Measurements from ENCODE around the gene GADL1.

The GADL1 gene

GRCh38 chr3:30827080-30827479 is 67.4 kb downstream of the GADL1 start:
- intact Hi-C loops (cut with DNase I): no loop called here
- no peak for DNase-seq

- intact Hi-C loops (cut with DNase I): no loop called here
- DNase-seq: no peak
These were observed 67.9 kb downstream of the GADL1 start for GRCh38 chr3:30826531-30826942.

GRCh38 chr3:30819067-30819798 is 75.2 kb downstream of the GADL1 start:
- intact Hi-C loops (cut with DNase I): no loop called here
- no peak for DNase-seq

GRCh38 chr3:30813734-30814133 is 80.7 kb downstream of the GADL1 start:
- DNase-seq: no peak
- intact Hi-C loops (cut with DNase I): no loop called here

- no peak for DNase-seq
- intact Hi-C loops (cut with DNase I): no loop called here
These were observed 83.2 kb downstream of the GADL1 start for GRCh38 chr3:30811151-30811795.

GRCh38 chr3:30810625-30811024 is 83.8 kb downstream of the GADL1 start:
- peak in 3 of 42 donors; percentile 3 to 9 (median 7) for DNase-seq
- intact Hi-C loops (cut with DNase I): no loop called here

GRCh38 chr3:30805695-30806094 is 88.8 kb downstream of the GADL1 start:
- no peak for DNase-seq
- intact Hi-C loops (cut with DNase I): no loop called here

GRCh38 chr3:30804984-30805383 is 89.5 kb downstream of the GADL1 start:
- intact Hi-C loops (cut with DNase I): no loop called here

GRCh38 chr3:30795176-30795575 is 99.3 kb downstream of the GADL1 start:
- intact Hi-C loops (cut with DNase I): no loop called here
- DNase-seq: no peak

More at GRCh38 chr3:30804984-30805383, 89.5 kb downstream of the GADL1 start:
- no peak for DNase-seq

- intact Hi-C loops (cut with DNase I): no loop called here
- DNase-seq: no peak
These were observed 100.7 kb downstream of the GADL1 start for GRCh38 chr3:30793740-30794139.

GRCh38 chr3:30790150-30790549 is 104.3 kb downstream of the GADL1 start:
- DNase-seq: no peak
- intact Hi-C loops (cut with DNase I): no loop called here

- intact Hi-C loops (cut with DNase I): no loop called here
- DNase-seq: no peak
These were observed 108.1 kb downstream of the GADL1 start for GRCh38 chr3:30786365-30786764.

GRCh38 chr3:30779686-30780287 is 114.7 kb downstream of the GADL1 start:
- peak in 3 of 42 donors; percentile 3 to 22 (median 4) for DNase-seq
- intact Hi-C loops (cut with DNase I): no loop called here

- intact Hi-C loops (cut with DNase I): no loop called here
These were observed 115.5 kb downstream of the GADL1 start for GRCh38 chr3:30778933-30779332.

GRCh38 chr3:30777426-30778113 is 116.9 kb downstream of the GADL1 start:
- no peak for DNase-seq
- intact Hi-C loops (cut with DNase I): no loop called here

More at GRCh38 chr3:30778933-30779332, 115.5 kb downstream of the GADL1 start:
- no peak for DNase-seq

- intact Hi-C loops (cut with DNase I): no loop called here
These were observed 118.2 kb downstream of the GADL1 start for GRCh38 chr3:30776186-30776815.

GRCh38 chr3:30775040-30775439 is 119.4 kb downstream of the GADL1 start:
- intact Hi-C loops (cut with DNase I): no loop called here
- no peak for DNase-seq

More at GRCh38 chr3:30776186-30776815, 118.2 kb downstream of the GADL1 start:
- DNase-seq: no peak

- no peak for DNase-seq
- intact Hi-C loops (cut with DNase I): no loop called here
These were observed 120.4 kb downstream of the GADL1 start for GRCh38 chr3:30774062-30774461.

- DNase-seq: peak in 27 of 42 donors; percentile 1 to 70 (median 20)
- intact Hi-C loops (cut with DNase I): no loop called here
These were observed 124.1 kb downstream of the GADL1 start for GRCh38 chr3:30770387-30770786.
